GM19468 (cell line): ENCODE measurements around the gene IGF1.

Experiments used
- ATAC-seq: cut with Tn5 transposase; IDR thresholded peaks from one replicate; pipeline ENCODE4 v1.9.1; 2021; ENCODE audit warnings: mild to moderate bottlenecking, moderate library complexity, moderate number of reproducible peaks; ENCODE audit not compliant: unreplicated experiment; ENCODE audit errors: extremely low read depth

The IGF1 gene

DNA sequence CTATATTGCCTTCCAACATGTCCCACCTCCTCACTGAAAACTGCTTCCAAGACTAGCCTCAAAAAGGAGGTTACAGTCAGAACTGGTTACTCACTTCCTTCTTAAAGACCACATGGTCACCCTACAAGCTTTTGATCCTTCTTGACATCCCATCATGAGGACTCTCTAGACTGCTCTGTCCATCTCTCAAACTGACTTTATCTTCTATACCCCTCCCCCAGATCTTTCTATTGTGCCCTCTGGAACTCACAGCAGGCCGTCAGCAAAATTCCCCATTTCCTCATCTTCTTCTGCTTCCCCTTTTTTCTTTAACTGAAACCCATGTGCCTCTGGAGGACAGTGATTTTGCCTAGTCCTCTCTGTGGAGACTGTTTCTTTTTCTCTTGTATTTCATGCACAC lies 18.1 kb upstream of the IGF1 start:
- ATAC-seq: no peak

DNA sequence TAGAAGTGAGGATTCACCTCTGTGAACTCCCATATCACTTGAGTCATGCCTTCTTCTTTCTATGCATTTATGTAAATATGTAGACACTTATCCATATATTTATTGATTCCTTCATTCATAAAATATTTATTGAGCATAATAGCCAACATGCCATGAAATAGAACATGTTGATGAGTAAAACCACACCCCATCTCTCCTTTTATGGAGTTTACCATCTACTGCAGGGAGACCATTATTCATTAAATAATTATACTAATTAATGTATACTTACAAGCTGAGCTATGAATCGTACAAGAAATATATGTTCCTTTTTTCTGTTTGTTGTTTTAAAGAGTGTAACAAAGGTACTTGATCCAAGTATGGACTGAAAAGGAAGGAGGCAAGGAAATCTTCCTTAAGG lies 17.4 kb upstream of the IGF1 start:
- no peak for ATAC-seq

DNA sequence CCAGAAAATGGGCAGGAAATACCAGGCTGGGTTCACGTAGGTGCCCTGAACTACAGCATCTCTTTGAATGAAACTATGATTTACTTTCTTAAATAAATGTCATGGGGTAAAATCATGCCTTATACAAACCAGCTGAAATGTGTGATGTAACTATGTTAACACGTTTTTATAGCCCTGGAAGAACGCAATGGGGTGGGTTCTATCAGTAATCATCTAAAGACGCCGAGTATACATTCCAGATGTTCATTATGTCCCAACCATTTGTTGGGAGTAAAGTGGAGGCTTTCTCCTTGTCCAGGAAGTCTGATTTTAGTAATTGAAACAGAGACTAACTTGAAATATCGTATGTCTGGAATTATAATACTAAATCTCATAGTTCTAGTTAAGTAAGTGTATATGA lies 16.2 kb upstream of the IGF1 start:
- ATAC-seq: no peak

DNA sequence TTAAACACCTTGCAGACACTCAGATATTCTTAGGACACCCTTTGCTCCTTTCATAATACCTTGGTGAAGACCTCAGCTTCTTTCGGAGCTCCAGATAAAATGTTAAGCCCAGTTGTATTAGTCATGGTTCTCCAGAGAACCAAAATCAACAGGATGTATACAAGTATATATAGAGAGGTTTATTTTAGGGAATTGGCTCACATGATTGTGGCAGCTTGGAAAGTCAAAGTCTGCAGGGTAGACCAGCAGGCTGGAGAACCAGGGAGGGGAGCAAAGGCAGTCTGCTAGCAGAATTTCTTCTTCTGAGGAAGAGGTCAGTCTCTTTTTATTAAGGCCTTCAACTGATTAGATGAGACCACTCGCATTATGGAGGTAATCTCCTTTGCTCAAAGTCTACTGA lies 6.9 kb upstream of the IGF1 start:
- no peak for ATAC-seq

DNA sequence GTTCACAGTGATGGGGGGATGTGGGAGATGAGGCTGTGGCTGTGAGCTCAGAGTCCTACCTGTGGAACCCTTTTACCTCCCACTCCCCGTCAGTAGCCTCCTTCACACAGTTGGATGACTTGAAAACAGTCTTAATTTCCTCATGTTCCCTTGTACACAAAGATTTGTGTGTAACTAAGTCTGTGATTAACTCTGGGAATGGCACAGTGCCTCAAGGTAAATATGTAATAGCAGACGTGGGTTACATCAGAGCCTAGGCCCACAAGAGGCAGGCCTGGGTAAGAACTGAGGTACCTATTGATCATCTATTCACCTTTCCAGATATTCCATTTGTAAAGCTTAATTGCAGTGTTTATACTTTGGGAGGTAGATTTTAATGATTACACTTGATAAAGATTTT lies 5.8 kb upstream of the IGF1 start:
- ATAC-seq: no peak

DNA sequence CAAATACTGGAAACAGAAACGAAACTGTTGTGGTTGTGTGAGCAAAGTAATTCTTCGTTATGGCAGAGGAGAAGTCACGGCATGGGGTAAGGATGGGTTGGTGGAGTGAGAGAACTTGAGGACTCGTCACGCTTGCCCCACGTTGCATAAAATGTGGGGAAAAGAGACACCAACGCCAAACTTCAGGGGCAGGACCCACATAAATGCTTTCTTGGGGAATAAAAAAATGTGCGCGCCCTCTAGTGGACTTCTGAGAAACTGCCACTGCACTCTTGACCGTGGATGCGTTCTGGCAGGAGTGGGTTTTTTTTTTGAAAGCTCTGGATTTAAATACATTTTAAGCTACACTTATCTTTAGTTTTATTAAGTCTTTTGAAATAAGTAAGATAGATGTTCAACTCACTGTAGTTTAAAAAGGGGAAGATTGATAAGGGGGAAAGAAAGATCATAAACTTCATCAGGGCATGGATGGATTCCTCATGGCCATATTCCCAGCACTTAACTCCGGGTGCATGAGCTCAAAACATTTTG lies 4.1 kb upstream of the IGF1 start:
- ATAC-seq: peak; percentile 22

DNA sequence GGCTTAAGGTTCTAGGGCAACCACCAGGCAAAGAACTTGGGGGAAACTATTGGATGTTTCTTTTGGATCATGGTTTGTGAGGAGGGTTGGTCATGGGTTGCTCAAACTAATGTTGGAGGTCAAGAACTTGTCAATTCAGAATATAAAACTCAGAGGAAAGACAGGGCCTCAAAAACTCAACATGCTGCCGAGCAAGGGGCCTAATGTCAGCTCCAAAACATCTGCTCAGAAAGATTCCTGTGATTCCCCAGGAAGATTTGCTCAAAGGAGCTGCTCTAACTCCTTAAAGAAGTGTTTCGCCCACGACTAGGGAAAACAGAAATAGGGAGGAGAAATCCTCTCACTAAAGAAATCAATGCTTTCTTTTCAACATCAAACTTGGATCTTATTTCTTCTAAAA lies 3.7 kb upstream of the IGF1 start:
- no peak for ATAC-seq

DNA sequence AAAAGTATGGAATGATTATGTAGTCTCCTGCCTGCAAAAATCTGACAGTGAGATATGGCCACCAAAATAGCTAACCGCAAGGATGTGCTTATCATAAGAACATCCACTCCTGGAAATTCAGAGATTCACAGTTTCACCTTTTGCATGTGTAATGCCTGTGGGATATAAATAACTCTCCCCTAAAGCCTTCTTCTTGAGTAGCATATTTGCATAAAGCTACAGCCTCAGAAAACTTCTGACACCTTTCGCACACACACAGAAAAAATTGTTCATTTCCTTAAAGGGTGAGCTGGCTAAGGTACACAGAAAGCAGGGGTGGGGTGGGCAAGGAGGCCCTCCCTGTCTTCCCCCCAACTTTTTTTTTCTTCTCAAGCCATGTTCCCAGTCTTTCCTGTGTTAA lies 3.1 kb upstream of the IGF1 start:
- peak; percentile 54 for ATAC-seq

DNA sequence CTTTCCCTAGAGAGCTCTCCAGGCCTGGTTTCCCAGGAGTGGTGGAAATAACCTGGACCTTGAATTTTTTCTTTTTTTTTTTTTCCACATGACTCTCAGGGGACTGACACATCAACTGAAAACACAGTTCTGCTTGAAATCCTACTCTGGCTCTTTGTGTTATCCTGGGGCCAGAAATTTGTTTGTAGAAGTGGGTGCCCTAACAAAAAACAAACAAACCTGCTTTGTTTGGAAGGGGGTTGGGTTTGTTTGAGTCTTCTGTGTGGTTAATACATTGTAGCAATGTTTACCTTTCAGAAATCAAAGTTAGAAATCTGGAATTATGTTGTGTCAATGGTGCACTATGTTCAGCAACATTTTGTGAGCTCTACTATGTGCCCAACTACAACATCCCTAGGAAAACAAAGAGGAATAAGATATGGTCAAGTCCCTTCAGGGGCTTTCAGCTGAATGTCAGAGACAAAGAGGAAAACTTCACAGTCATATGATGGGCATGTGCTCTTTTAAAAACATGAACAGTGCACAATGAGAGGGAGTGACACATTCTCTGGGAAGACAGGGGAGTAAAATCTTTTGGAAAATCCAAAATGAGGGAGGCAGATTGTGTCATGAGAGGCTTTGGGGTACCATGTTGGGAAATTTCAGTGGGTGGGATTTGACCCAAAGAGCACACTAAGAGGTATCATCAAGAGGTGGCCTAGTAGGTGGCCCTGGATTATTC lies 1.5 kb upstream of the IGF1 start:
- no peak for ATAC-seq

DNA sequence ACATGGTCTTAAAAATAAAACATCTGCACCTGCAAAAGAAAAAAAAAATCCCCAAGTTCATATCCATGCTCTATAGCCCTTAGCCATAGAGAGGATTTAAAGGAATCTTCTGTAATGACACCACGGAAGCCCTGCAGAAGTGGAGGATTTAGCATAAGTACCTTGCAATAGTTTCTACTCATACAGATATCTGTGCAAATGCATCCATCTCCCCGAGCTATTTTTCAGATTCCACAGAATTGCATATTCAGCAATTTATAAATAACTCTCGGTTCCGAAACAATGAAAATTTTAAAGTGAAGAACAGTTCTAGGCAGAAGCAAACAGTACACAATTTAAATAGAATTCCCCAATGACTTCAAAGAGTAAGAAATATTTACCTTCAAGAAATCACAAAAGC lies 424 bp downstream of the IGF1 start:
- ATAC-seq: no peak

DNA sequence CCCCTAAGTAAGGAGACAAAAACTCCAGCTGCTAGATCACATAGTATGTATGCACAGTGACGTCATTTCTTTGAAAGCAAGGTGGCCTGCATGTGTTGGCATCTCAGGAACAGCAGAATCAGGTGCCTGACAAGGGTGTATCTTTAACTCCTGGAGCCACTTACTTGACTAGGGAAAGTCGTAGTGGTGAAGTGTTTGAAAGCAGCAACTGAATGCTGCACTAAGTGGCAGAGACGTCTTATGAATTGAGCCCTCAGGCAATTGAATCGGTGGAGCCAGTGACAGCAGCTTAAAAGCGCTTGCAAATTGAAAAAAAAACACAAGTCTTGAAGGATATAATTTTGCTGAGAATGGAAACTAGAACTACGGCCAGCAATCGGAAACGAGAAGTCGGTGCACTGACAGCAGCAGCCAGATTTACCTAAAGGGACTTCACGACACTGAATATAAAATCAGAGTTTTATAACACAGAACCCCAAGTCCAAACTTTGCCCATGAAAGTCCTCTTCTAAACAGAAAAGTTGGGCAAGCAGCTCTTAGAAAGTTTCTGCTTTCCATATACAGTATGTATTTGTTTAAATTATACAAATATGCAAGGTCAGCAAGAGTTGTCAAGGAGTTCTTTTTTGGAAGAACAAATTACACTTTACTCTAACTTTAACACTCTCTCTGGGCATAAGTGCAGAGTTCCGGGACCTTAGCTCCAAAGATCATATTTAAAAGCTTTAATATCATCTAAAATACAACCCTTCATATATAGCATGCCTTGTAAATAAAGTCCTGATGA lies 1.1 kb downstream of the IGF1 start:
- no peak for ATAC-seq

DNA sequence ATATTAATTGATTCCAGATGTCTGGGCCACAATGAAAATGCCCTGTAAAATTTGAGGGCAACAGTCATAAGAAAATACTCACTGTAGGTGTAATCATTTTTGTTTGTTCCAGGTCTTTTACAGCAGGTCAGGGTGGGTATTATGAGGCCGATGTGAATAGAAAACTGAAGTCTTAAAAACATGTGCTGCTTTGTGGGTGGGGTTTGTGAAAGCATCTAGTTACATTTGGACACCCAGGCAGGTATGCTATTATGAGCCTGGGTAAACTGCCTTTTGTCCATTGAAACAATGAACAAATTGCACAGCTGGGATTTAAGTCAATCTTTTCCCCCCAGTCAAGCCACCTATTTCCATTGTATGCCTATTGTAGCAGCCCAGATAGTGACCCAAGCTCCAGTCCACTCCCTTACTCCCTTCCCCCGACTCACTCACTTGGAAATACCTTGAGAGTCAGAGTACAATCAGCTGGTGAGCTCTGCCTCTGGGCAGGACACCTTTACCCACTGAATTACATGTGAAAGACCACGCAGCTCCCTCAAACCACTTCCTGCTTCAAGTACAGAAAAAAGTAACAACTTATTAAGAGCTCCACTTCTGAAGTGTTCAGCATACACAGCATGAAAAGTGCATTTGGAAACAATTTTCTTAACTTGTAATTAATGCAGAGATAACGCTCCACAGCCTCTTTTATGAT lies 1.8 kb downstream of the IGF1 start:
- ATAC-seq: peak; percentile 66

DNA sequence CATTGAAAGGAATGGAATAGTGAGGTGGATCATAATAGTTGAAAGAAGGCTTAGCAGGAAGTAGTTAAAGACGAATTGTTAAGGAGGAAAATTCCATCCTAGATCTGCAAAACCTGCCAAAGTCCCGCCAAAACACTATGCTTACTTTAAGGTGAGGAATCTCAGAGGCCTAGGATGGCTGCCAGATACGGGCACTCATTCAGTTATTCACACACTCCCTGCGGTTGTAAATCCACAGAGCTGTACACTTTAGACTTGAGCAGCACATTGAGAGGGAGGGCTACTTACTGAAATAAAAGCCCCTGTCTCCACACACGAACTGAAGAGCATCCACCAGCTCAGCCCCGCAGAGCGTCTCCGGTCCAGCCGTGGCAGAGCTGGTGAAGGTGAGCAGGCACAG lies 5.0 kb downstream of the IGF1 start:
- ATAC-seq: no peak

DNA sequence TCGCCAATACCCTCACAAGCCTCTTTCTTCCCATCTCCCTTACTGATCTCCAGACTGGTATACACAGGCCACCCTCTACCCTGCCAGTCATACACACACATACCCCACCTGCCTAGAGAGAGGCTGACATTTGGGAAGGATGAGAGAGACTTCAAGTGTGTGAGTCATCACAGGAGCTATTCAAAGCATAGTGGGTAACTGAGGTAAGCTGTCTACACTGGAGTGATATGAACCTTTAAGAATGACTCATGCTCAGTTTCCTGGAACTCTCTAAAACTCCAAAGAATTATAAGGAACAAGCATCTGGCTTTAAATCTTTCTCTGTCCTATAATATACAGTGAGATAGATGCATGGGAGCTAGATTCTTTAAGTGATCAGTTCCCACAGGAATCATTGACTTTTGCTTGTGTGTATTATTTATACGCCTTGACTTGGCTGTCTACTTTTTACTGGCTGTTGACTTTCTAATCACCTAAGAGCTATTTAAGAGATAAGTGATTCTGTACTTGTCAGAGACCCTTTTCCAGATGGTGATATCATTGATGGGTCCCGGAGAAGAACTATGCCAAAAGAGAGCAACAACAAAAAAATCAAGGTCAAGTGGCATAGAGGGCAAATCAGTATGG lies 5.8 kb downstream of the IGF1 start:
- no peak for ATAC-seq

DNA sequence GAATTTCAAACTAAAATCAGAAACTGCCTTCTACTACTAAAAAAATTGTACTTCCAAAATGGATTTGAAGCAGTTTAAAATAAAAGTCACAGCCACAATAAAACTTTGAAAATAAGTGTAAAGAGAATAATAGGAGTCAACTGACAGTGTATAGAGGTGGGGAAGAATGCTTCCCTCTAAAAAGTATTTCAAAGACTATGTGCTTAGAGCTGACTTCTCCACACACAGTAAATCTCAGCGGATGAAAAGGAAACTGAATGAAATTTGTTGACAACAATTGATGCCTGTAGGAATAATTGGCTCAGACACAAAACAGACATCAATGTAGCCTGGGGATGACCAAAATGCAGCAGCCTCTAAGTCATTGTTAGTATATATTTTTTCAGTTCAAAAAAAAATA lies 7.9 kb downstream of the IGF1 start:
- ATAC-seq: no peak

DNA sequence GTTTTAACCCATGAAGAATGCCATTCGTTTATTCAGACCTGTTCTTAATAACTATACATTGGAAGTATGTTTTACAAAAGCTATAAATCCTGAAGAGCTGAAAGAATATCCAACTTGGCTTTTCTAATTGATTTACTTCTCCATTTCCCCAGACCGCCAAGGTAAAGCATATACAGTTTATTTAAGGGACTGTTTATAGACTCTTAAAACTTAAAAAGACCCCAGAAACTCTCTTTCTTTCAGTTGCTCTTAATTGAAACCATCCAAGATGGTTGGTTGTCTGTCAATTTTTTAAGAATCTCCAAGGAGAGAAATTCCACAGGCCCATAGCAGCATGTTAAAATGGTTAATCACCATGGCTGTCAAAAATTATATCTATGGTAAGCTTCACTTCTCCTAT lies 8.8 kb downstream of the IGF1 start:
- ATAC-seq: no peak

DNA sequence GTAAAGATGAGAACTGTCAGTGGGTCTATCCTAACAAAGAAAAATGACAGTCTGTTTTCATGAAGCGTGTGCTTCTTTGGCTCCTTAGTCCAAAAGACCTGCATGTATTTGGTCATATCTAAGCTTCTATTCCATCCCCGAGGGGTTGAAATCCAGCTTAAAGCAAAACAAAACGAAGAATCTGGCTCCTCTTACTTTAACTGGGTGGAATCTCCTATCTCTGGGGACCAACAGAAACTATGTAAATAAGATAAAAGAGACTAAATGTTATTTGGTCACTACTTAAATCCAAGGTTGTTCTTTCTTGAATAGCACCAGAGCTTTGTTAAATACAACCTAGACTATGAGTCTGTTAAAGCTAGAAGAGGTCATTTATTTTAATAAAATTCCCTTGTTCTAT lies 9.4 kb downstream of the IGF1 start:
- no peak for ATAC-seq

DNA sequence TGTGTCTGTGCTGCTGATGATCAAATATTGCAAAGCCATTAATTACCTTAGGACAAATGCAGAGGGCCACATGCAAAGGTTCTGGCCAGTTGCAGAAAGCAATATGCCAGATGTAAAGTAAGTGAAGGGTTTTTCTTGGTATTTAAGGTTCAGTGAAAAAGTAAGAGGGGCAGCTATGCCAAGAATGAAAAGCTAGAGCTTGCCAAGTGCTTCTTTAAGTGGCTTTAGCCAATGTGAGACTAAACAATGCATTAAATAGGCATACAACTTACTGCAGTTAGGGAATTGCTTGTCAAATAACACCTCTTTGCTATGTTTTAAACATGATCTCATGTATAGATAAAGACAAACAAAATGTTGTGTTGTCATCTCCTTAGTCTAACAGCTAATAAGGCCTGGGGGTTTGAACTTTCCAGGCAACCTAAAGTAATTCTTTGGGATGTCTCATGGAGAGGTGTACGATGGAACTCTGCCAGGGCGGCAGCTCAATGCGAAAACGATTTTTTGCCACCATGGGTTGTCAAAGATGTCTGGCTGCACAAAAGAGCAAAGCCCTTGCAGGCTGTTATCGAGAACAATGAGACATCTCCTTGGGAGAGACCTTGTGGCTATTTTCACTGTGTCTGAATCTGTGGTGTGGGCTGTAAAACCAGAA lies 12.0 kb downstream of the IGF1 start:
- no peak for ATAC-seq

DNA sequence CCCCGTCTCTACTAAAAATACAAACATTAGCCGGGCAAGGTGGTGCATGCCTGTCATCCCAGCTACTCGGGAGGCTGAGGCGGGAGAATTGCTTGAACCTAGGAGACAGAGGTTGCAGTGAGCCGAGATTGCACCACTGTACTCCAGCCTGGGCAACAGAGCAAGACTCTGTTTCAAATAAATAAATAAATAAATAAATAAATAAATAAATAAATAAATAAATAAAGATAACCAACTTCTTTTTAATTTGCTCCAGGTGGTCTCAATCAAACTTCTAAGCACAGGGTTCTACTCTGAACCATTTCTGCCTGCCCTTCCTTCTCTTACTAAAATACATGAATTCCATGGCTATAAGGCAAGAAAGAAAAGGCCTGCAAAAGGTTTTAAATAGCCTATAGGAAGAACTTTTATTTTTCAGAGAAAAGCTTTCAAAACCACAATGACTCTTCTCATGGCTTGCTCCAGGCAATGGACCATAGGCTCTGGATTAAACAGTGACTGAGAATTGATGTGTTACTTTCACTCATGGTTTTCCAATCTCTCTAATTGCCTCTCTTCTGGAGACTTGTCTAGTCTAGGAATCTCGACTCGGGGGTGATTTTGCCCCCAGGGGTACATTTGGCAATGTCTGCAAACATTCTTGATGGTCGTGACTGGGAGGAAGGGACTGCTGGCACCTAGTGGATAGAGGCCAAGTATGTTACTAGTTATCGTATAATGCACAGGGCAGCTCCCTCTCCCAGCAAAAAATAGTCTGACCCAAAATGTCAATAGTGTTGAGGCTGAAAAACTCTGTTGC lies 14.4 kb downstream of the IGF1 start:
- no peak for ATAC-seq
